Measurements from ENCODE around the gene RIN1.
A peak's percentile ranks its signal among the peaks of the same experiment; 100 is the strongest.
"Not testable (repeated sequence)": the region's sequence is repeated elsewhere in the genome, so short reads cannot be mapped to it uniquely, and the experiment has no call there.

RIN1 gene

DNA sequence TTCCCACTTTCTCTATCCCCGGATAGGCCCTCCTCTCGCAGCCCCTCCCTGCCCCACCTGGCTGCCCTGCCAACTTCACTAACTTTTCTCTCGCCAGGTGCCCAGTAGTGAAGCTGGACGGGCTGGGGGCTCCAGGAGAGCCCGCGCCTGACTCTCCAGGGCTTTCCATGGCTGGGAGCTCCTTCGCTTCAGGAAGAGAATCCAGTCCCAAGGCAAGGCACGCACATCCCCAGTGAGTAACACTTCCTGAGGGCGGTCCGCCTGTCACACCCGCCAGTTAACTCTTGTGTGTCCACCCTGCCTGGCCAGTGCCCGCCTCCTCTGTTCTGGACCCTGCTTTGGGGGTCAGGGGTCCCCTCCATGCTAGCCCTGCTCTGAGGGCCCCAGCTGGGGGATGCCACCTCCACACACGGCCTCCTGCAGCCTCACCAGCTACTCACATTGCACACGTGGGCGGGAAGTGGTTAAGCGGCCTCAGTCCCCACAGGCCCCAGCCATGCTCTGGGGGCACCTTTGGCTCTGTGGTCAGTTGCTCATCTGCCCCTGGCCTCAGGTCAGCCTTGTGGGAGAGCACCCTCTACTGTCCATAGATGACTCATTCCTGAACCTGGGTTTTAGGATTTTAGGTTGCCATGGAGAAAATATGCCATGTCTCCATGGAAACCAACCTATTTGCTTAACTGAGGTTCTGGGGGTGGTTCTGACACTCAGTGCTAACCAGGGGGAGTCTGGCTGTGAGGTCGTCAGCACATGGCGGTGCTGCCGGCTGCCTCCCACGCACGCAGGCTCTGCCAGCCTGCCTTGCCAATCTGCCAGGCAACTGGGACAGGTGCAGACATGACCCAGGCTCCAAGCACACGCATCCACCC is at the start of gene RIN1:
Gene RIN1, minus strand, starts transcription at position 201 of the 869 bp plus-strand sequence. Its CDS starts 32 bp downstream, at position 169.
- peak; percentile 38 for TF ChIP-seq CTCF (IDR thresholded peaks at IDR 0.05; ENCODE audit: low read length, missing control alignments)
- DNase-seq (ENCODE audit: low read depth), result peak; percentile 96
- peak within 1 kb of the TSS; percentile 79 for H3K4me3 ChIP-seq (replicated peaks; ENCODE audit: low read depth, low read length)

DNA sequence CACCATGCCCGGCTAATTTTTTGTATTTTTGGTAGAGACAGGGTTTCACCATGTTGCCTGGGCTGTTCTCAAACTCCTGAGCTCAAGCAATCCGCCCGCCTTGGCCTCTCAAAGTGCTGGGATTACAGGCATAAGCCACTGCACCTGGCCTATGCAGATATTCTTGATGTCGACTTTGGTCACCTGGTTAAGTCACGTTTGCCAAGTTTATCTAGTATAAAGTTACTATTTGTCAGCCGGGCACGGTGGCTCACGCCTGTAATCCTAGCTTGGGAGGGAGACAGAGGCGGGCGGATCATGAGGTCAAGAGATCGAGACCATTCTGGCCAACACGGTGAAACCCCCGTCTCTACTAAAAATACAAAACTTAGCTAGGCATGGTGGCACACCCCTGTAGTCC is 48.1 kb upstream of the RIN1 start:
- not testable (repeated sequence) for DNase-seq (ENCODE audit: low read depth); H3K4me3 ChIP-seq (replicated peaks; ENCODE audit: low read depth, low read length)

DNA sequence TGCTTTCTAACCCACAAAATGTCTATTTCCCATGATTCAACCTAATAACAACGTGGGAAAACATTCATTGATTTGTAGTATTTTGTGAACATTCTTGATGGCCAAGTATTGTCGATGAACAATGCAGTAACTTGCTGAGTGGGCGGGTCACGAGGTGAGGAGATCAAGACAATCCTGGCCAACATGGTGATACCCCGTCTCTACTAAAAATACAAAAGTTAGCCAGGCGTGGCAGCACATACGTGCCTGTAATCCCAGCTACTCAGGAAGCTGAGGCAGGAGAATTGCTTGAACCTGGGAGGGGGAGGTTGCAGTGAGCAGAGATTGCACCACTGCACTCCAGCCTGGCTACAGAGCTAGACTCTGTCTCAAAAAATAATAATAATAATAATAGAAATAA is 44.0 kb upstream of the RIN1 start:
- not testable (repeated sequence) for DNase-seq (ENCODE audit: low read depth); H3K4me3 ChIP-seq (replicated peaks; ENCODE audit: low read depth, low read length)

GRCh38 chr11:66373690-66374287 is 37.6 kb upstream of the RIN1 start:
- DNase-seq (ENCODE audit: low read depth); H3K4me3 ChIP-seq (replicated peaks; ENCODE audit: low read depth, low read length): not testable (repeated sequence)

GRCh38 chr11:66373265-66373664 is 37.0 kb upstream of the RIN1 start:
- DNase-seq (ENCODE audit: low read depth), result no peak
- no peak for TF ChIP-seq CTCF (IDR thresholded peaks at IDR 0.05; ENCODE audit: low read length, missing control alignments)
- no peak overlapping the region for H3K4me3 ChIP-seq (replicated peaks; ENCODE audit: low read depth, low read length)

DNA sequence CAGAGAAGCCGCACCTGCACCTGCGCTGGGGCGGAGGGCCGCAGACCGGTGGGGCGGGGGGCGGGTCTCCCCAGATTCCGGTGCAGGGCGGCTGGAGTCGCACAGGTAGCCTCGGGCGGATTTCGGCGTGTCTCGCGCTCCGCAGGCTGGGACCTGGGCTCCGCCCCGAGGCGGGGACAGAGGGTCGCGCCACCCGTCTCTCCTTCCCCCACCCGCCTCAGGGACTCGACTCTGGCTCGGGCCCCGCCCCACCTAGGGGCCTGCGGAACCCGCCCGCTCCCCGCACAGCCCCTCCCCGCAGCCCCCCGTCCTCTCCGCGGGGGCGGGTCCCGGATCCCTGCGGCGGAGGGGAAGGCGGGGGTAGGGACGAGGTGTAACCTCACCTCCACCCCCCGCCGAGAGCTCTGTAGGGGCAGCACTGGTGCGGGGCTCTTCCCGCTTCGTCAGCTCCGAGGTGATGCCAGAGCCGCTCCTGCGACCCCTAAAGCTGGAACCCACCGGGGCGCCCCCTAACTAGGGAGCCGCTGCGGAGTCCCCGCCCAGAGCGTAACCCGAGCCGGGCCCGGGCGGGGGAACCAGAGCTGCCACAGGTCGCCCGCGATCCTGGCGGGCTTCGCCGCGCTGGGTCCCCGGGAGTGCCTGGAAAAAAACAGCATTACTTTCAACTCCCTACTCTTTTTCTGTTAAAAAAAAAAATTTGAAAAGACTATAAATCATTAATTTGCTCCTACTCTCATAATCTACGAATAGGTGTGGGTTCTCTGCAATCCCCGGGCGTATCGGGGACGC is 35.6 kb upstream of the RIN1 start, which contains the start of gene SLC29A2:
Gene SLC29A2, minus strand, starts transcription at position 134 of the 789 bp plus-strand sequence. CDS start 169 bp downstream, outside the sequence.
- peak within 1 kb of the TSS; percentile 56 for H3K4me3 ChIP-seq (replicated peaks; ENCODE audit: low read depth, low read length)
- TF ChIP-seq CTCF (IDR thresholded peaks at IDR 0.05; ENCODE audit: low read length, missing control alignments), result no peak
- DNase-seq (ENCODE audit: low read depth), result no peak

- no peak overlapping the region for H3K4me3 ChIP-seq (replicated peaks; ENCODE audit: low read depth, low read length)
- no peak for DNase-seq (ENCODE audit: low read depth)
- no peak for TF ChIP-seq CTCF (IDR thresholded peaks at IDR 0.05; ENCODE audit: low read length, missing control alignments)
These were observed 33.0 kb upstream of the RIN1 start for GRCh38 chr11:66369073-66369894.
